ENCODE results near the gene SKI. TPM values are rescaled to one million over a fixed set of nuclear protein-coding genes. Genes with fewer than 3 reads are reported as not detected.
A peak's percentile ranks its signal among the peaks of the same experiment; 100 is the strongest.

Gene SKI
- total RNA-seq, 1 experiment from 2014 or later: 89.5 TPM

DNA sequence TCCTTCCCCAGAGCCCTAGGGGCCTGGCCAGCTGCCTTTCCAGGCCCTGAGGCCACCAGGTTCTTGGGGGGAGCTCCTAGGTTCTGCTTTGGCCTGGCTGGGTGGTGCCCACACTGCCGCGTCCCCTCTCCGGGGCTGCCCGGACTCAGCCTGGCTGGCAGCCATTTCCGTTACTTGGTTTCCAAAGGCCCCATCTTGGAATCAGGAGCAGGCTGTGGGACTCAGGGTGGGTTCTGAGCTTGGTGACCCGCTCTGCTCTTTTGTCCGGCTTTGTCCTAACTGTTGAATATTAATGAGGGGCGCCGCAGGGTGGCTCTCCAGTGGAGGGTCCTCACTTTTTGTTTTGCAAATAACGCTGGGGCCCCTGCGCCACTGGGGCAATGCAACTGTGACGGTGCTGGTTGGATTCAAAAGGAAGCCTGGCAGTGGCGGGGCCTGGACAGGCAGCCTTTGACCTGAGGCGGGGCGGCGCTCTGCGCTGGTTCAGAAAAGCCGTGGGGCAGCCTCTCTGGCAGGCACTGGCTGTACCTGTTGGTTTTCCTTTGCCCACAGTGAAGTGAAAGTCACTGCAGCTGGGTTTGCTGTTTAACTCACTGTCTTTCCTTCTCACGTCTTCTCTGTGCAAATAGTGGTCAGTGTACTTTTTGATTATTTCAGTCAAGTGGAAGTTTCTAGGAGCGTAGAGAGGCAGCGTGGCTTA lies 20.2 kb downstream of the SKI start:
- Histone ChIP-seq H3K27me3 (ENCODE audit: insufficient read depth, low read length) (no peaks in the 10 kb centered on the region), H3K4me1 (ENCODE audit: insufficient read depth, low read length) (peaks cover 22% of the 10 kb centered on the region), H4K5ac (ENCODE audit: insufficient read length, low read depth, low read length) (no peak overlapping the region), H2BK5ac (ENCODE audit: insufficient read length, low read length) (no peak overlapping the region), H3K23ac (ENCODE audit: insufficient read length, low read depth, low read length) (no peak overlapping the region), H3K79me1 (ENCODE audit: insufficient read depth, low read depth, low read length, poor library complexity, severe bottlenecking) (peaks cover 7% of the 10 kb centered on the region), H2BK20ac (ENCODE audit: low read depth, low read length, poor library complexity, severe bottlenecking) (no peak overlapping the region), H4K20me1 (ENCODE audit: control insufficient read depth, insufficient read depth, insufficient read length) (peaks cover 3% of the 10 kb centered on the region), H3K4me2 (ENCODE audit: insufficient read depth, insufficient read length, low read length) (peak overlapping the region; percentile 22), H2BK120ac (ENCODE audit: low read depth, low read length, poor library complexity, severe bottlenecking) (peak overlapping the region; percentile 0), H2BK15ac (ENCODE audit: low read depth, low read length) (no peak overlapping the region), H2AK5ac (ENCODE audit: insufficient read length, low read length) (no peak overlapping the region), H3K9me3 (ENCODE audit: control insufficient read depth, low read depth, low read length) (no peaks in the 10 kb centered on the region), H3K4ac (ENCODE audit: low read depth, low read length) (peak overlapping the region; percentile 3), H3K79me2 (ENCODE audit: insufficient read depth, low read length) (peaks cover 48% of the 10 kb centered on the region; the same call in 1 of the 2 replicates), H4K91ac (ENCODE audit: insufficient read length, low read depth, low read length) (peak overlapping the region; percentile 43), H3K14ac (ENCODE audit: insufficient read depth, low read length) (peak overlapping the region; percentile 33), H3K56ac (ENCODE audit: insufficient read length, low read depth, low read length) (no peak overlapping the region), H3K23me2 (ENCODE audit: insufficient read length, low read depth, low read length, poor library complexity, severe bottlenecking) (no peaks in the 10 kb centered on the region), H2BK12ac (ENCODE audit: insufficient read length, low read depth, low read length) (no peak overlapping the region), H3K18ac (ENCODE audit: insufficient read length, low read depth, low read length) (peak overlapping the region; percentile 63), H4K8ac (replicated peaks; ENCODE audit: insufficient read length, low read depth, low read length) (no peak overlapping the region), H3K9ac (ENCODE audit: extremely low read depth, insufficient read length, low read length) (peak overlapping the region; percentile 13), H3K27ac (ENCODE audit: insufficient read length, low read depth, low read length) (peak overlapping the region; percentile 23), H3T11ph (ENCODE audit: low read length) (no peak overlapping the region), H2AFZ (ENCODE audit: low read length) (no peak overlapping the region)
- H3K9me3 Mint-ChIP-seq: no peaks in the 10 kb centered on the region
- peak overlapping the region; percentile 96 to 98 (median 98) for H3K27ac Mint-ChIP-seq
- peak; percentile 21; the same call in 2 of the 3 replicates for TF ChIP-seq CTCF (conservative IDR thresholded peaks at IDR 0.05)
- no peaks in the 10 kb centered on the region for H3K27me3 Mint-ChIP-seq (ENCODE audit: low read depth)
- peak overlapping the region; percentile 3 to 57 for H3K4me3 Mint-ChIP-seq
- peaks cover 68 to 69% of the 10 kb centered on the region in 2 experiments for H3K4me1 Mint-ChIP-seq
- WGBS (ENCODE audit: extremely low coverage, insufficient read length, low lambda C conversion rate): no CpG with 5 or more reads among the region's 21 CpGs
- DNase-seq: peak; percentile 98
- H3K36me3 Mint-ChIP-seq (ENCODE audit: insufficient read depth in 1 of 3, low read depth in 3 of 3): peaks cover 15 to 18% (median 17%) of the 10 kb centered on the region in 3 experiments
